Amygdala (tissue), 56 donors: ENCODE data around the gene ACSF2.
"Not testable (repeated sequence)": the region's sequence is repeated elsewhere in the genome, so short reads cannot be mapped to it uniquely, and the experiment has no call there.

Source experiments
- DNase-seq, 56 donors: peaks; one replicate each; lab custom pipeline; 2025; lab: John Stamatoyannopoulos, UW

ACSF2 gene

DNA sequence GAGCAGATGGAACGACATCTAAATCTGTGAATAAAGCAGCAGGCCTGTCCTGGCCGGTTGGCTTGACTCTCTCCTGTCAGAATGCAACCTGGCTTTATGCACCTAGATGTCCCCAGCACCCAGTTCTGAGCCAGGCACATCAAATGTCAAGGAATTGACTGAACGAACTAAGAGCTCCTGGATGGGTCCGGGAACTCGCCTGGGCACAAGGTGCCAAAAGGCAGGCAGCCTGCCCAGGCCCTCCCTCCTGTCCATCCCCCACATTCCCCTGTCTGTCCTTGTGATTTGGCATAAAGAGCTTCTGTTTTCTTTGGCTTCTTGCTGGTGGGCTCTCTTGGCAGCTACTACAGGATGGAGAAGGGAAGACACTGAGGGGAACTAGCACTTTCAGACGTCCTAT lies 48.5 kb downstream of the ACSF2 start:
- DNase-seq: no peak

DNA sequence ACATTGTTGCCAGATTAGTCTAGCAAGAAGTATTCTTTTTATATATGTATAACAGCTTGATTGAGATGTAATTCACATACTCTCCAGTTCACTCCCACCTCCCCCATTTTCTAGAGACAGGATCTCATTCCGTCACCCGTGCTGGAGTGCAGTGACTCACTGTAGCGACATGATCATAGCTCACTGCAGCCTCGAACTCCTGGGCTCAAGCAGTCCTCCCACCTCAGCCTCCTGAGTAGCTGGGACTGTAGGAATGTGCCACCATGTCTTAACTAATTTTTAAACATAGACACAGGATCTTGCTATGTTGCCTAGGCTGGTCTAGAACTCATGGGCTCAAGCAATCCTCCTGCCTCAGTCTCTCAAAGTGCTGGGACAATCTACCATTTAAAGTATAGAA lies 49.3 kb downstream of the ACSF2 start:
- DNase-seq: peak in 1 of 56 donors; percentile 4

DNA sequence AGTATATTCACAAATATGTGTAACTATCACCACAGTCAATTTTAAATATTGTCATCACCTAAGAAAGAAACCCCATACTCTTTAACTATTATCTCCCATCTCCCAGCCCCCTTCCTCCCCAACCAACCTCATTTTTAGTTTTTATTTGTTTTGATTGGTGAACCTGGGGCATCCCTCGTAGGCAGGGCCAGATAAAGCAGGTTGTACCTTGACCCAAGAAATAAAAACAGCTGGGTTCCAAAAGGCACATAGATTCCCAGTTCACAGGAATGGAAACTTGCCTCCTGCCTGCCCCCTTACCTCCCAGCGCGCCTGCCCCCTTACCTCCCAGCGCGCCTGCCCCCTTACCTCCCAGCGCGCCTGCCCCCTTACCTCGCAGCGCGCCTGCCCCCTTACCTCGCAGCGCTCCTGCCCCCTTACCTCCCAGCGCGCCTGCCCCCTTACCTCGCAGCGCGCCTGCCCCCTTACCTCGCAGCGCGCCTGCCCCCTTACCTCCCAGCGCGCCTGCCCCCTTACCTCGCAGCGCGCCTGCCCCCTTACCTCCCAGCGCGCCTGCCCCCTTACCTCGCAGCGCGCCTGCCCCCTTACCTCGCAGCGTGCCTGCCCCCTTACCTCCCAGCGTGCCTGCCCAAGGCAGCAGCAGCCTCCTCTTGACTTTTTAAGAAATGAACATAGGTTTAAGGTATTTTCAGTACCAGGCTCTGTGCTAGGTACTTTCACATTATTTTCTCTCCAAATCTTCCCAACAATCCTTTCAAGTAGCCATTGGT lies 49.9 kb downstream of the ACSF2 start:
- DNase-seq: not testable (repeated sequence)

DNA sequence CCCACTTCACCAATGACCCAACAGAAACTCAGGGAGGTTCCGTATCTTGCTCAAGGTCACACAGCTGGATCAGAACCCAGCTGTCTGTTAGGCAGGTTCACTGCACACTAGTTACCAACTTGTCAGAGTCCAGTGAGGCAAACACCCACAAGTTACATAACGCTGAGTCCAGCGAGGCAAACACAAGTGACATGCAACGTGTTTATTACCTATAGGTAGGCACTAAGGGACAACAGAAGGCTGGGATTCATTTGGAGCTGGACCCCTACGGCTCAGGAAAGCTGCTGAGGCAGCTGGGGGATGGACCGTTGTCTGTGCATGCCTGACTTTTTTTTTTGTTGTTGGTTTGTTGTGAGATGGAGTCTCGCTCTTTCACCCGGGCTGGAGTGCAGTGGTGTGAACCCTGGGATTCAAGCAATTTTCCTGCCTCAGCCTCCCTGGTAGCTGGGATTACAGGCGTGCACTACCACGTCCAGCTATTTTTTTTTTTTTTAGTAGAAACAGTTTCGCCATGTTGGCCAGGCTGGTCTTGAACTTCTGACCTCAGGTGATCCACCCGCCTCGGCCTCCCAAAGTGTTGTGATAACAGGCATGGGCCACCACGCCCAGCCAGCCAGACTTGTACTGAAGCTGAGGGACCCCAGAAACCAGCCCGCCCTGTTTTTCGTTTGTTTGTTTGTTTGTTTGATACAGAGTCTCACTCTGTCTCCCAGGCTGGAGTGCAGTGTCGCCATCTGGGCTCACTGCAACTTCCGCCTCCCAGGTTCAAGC lies 50.7 kb downstream of the ACSF2 start:
- DNase-seq: no peak

DNA sequence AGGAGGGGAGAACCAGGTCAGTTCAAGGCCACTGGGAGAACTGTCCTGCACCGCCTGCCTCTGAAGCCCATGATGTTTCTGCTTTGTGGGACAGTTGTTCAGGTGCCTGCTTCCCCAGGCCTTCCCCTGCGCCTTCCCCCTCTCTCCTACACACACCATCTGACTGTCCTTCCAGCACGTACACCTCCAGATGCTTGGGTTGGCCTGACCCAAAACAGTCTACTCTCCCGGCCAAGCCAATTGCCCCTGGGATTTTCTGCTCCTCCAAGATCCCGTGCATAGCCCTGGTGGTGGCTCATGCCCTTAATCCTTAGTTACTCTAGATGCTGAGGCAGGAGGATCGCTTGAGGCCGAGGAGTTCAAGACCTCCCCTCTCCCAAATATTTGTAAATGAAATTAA lies 52.0 kb downstream of the ACSF2 start:
- DNase-seq: no peak

DNA sequence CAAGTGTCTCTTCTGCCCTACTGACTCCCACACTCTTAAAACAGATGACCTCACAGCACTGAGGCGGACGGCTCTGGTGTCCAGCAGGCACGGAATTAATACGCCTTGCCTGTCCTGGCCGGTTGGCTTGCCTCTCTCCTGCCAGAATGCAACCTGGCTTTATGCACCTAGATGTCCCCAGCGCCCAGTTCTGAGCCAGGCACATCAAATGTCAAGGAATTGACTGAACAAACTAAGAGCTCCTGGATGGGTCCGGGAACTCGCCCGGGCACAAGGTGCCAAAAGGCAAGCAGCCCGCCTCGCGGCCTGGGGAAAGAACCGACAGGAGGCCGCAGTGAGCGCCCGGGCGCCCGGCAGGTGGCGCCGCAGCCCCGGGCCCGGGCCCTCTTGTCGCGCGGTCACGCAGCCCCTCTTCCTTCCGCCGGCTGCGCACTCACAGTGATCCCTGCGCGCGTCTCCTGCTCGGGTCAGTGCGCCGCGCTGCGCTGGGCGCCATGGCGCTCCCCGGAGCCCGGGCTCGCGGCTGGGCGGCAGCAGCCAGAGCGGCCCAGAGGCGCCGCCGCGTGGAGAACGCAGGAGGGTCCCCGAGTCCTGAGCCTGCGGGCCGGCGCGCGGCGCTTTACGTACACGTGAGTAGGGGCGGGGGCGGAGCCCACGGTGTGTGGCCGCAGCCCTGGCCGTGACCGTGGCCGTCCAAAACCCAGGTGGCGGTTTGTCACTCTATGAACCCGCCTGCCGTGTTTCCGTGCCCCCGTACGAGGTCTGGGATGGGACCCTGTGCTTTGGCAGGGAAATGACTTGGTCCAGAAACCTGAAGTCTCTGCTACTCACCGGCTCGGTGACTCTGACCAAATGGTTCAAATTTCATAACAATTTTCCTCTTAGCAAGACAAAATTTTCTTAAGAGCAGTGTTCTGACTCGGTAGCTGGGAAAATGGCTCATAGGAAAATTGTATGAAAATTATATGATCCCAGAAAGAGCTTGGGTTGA lies 52.7 kb downstream of the ACSF2 start, which contains the start of gene RSAD1:
RSAD1 (plus strand) TSS at position 470 of the 991 bp plus-strand sequence; CDS start at position 495, 25 bp downstream.
- peak in 55 of 56 donors; percentile 19 to 87 (median 68) for DNase-seq

DNA sequence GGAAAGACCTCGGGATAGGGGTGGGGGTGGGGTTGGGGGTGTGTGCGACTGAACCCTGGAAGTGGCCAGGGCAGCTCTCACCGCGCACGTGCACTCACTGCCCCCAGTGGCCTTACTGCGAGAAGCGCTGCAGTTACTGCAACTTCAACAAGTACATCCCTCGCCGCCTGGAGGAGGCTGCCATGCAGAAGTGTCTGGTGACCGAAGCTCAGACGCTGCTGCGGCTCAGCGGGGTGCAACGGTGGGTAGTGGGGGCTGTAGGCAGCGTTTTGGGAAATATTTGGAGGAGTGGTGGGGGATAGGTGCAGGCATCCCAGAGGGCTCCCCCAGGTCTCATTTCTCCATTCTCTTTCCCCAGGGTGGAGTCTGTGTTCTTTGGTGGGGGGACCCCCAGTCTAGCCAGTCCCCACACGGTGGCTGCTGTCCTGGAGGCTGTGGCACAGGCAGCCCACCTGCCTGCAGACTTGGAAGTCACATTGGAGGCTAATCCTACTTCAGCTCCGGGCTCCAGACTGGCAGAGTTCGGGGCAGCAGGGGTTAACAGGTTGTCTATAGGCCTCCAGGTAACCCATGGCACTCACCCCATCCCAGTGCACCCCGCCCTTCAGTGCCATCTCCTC lies 53.6 kb downstream of the ACSF2 start:
- DNase-seq: peak in 34 of 56 donors; percentile 6 to 56 (median 26)

DNA sequence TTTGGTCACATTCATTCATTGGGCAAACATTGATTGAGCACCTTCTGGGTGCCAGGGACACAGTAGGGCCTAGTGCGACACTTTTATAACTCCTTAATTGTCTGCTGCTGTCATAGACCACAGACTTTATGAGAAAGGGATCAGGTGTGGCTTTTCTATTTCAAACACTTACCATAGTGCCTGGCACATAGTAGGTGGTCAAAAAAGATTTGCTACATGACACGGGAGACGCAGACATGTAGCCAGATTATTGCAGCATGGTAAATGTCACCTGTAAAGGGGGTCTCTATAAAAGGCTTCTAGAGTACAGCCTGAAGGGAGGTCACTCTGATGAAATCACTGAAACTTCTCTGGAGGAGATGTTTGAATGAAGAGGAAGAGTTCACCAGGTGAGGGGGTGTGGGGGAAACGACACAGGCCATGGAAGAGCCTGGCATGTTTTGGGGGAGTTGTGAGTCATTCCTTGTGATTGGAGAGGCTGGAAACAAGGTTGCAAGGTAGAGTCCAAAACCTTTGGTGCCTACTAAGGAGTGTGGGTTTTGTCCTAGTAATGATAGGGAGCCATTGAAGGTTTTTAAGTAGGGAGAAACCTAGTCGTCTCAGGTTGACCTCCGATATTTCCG lies 54.2 kb downstream of the ACSF2 start:
- no peak for DNase-seq

DNA sequence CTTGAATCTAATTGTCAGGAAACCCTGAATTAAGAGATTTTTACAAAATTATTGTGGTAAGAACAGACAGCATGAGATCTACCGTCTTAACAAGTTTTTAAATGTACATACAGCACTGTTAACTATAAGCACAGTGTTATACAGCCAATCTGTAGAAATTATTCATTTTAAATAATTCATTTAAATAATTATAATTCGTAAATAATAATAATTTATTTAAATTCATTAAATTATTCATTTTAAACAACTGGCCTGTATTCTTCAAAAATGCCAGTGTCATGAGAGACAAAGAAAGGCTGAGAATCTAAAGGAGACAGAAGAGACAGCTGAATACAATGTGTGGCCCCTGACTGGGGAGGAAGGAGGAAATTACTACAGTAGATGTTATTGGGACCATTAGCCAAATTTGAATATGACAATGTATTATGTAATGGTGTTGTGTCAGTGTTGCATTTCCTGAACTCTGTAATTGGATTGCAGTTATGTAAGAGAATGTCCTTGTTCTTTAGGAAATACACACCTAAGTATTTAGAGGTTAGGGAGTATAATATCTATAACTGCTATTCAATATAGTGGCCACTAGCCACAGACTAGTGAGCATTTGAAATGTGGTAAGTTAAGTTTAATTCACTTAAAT lies 55.0 kb downstream of the ACSF2 start:
- no peak for DNase-seq

DNA sequence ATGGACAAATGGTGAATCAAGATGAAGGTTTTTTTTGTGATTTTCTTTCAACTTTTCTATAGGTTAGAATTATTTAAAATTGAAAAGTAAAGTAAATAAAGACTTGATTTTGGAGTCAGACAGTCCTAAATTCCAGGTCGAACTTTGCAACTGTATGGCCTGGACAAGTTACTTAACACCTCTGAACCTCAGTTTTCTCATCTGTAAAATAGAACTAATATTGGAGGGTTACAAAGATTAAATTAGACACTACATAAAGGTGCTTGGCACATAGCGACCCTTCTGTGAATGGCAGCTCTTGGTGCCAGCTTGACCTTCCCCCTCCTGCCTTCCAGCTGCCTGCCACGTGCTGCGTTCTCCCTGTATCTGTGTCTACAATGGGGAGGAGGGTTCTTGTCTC lies 55.6 kb downstream of the ACSF2 start:
- DNase-seq: no peak

DNA sequence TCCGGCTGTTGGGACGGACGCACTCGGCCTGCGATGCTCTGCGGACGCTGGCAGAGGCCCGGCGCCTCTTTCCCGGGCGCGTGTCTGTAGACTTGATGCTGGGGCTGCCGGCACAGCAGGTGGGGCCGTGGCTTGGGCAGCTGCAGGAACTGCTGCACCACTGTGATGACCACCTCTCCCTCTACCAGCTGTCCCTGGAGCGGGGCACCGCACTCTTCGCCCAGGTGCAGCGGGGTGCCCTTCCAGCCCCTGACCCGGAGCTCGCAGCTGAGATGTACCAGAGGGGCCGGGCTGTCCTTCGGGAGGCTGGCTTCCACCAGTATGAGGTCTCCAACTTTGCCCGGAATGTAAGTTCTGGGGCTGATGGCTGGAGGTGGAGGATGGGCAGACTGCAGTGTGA lies 56.1 kb downstream of the ACSF2 start:
- no peak for DNase-seq

DNA sequence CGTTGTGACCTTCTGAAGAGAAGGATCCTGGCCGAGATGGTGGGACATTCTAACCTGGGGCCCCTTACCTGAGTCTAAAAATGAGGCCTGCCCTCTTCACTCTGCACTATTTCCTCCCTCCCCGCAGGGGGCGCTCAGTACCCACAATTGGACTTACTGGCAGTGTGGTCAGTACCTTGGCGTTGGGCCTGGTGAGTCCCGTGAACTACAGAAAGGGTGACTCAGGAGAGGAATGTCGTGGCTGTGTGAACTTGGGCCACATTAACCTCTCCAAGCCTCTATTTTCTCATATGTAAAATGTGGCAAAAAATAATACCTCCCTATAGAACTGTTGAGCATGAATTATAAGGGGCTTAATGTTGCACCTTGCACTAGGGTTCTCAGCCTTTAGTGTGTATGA lies 56.5 kb downstream of the ACSF2 start:
- peak in 55 of 56 donors; percentile 25 to 95 (median 79) for DNase-seq

DNA sequence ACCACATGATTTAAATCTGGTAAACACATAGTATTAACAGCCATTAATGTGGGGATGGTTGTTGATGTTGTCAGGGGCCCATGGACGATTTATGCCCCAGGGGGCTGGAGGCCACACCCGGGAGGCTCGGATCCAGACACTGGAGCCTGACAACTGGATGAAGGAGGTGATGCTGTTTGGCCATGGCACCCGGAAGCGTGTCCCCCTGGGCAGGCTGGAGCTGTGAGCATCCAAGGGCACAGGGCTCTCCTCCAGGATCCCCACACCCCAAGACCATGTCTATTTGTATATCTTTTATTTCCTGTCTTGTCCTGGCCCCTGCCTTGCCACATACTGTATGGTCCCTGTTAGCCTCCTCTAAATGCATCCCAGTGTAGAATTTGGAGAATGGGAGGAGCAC lies 57.2 kb downstream of the ACSF2 start:
- no peak for DNase-seq

DNA sequence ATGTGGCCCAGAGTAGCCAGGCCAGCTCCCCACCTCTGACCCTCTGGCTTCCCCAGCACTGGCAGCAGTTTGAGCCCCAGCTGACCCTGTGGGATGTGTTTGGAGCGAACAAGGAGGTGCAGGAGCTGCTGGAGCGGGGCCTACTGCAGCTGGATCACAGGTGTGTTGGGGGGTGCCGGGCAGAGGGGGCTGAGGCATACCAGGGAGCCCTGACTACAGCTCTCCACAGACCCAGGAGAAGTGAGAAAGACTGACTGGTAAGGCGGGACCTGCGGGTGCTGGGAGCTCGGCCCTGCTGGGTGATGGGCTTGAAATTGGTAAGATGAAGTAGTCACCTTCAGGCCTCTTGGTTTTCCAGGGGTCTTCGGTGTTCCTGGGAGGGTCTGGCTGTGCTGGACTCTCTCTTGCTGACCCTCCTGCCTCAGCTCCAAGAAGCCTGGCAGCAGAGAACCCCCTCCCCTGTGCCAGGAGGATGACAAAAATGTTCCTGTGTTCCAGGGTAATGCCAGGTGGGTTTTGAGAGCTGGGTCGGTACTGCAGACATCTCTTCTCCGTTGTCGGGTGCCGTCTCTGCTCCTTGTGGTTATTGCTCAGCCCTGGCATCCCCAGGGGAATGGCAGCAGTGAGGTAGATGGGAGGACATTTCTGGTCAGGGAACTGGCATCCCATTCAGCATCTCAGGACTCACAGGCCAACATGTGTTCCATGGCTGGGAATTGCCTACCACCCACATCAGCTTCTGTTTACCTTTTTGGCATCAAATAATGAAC lies 58.6 kb downstream of the ACSF2 start:
- no peak for DNase-seq

DNA sequence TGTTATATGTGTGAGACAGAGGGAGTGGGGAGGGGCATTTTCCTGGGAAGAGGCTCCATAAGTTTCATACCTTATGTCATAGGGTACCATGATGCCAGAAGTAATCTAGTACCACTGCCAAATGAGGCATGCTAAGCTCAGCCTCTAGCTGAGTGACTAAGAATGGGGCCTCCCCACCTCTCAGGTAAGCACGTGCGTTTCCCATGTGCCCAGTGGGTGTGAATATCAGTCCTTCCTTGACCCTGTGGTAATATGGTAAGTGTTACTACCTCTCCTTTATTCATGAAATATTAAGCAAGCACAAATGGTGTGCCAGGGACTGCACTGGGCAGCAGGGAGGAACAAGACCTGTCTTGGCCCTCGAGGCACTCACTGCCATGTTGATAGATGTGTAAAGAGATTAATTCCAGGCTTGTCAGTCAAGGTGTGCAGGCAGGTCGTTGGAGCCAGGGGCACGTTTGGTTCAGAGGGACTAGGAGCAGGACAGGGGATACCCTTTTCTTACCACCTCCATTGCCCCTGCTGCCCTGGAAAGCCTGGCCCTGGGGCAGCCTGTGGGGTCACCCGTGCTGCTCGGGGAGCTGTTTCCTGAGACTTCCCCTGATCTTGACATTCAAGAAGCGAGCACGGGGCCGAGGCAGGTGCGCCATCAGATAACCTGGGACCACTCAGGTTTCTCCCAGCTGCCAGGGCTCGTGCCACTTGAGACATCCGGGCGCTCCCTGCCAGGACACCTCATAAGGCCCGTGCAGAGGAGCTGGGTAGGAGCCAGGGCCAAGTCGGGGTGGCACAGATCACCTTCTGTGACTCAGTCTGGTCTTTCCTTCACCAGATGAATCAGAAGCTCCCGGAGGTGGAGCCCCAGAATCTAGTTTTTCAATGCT lies 61.4 kb downstream of the ACSF2 start:
- DNase-seq: no peak

DNA sequence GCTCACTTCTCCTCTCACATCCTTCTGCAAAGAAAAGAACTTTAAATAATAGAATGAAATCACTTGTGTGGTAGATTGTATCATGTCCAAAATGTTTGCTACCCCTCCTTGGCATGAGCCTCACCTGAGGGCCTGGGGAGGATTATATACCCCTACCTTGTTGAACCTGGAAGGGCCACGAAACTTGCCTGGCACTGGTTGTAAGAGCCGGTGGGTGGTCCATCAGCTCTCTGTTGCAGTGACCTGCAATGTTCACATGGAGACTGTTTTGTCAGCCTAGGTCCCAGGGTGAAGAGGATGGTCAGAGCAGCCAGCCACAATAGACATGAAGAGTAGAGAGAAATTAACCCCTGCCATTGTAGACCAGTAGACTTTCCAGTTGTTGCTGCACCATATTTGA lies 62.9 kb downstream of the ACSF2 start:
- DNase-seq: no peak

DNA sequence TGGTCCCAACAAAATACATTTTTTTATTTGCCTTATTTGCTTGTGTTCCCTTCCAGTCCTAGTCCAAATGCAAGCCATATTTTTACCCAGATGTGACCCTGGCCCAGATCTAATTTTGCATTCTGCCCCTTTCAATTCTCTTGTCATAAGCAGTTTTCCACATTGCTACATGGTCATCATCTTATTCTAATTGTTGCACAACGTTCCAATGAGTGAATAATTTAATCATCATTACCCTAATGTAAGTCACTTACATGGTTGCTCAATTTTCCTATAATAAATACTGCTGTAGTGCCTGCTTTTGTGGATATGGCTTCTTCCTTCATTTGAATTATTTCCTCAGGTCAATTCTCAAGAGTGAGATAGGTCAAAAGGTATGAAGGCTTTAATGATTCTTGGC lies 65.5 kb downstream of the ACSF2 start:
- DNase-seq: no peak
